H9 (cell line): ENCODE measurements around the gene UQCRHL. TPM values are rescaled to one million over a fixed set of nuclear protein-coding genes. Genes with fewer than 3 reads are reported as not detected.

Source experiments
- DNase-seq: peaks from one replicate; pipeline ENCODE4 v3.0.0-alpha.2; 2017
- H2AFZ ChIP-seq: one replicate; pipeline ENCODE4 v1.6.1; 2013; ENCODE audit warnings: mild to moderate bottlenecking, low read length, control low read depth, moderate library complexity
- H2AK5ac ChIP-seq: 2 replicates; pipeline ENCODE4 v1.6.1; 2013; ENCODE audit warnings: low read length, control low read depth, mixed read lengths; ENCODE audit not compliant: insufficient read length
- H2BK120ac ChIP-seq: one replicate; pipeline ENCODE4 v1.6.1; 2013; ENCODE audit warnings: low read depth, mild to moderate bottlenecking, low read length, control low read depth, inconsistent platforms; ENCODE audit not compliant: poor library complexity, severe bottlenecking
- H2BK12ac ChIP-seq: 2 replicates; pipeline ENCODE4 v1.6.1; 2013; ENCODE audit warnings: low read length, control low read depth, mixed read lengths, low read depth; ENCODE audit not compliant: insufficient read length
- H2BK15ac ChIP-seq: 2 replicates; pipeline ENCODE4 v1.6.1; 2013; ENCODE audit warnings: low read depth, low read length, control low read depth
- H2BK20ac ChIP-seq: one replicate; pipeline ENCODE4 v1.6.1; 2013; ENCODE audit warnings: low read depth, mild to moderate bottlenecking, low read length, control low read depth, inconsistent platforms; ENCODE audit not compliant: poor library complexity, severe bottlenecking
- H2BK5ac ChIP-seq: 2 replicates; pipeline ENCODE4 v1.6.1; 2013; ENCODE audit warnings: low read length, control low read depth, mixed read lengths; ENCODE audit not compliant: insufficient read length
- H3K14ac ChIP-seq: 2 replicates; pipeline ENCODE4 v1.6.1; 2013; ENCODE audit warnings: low read length, control low read depth; ENCODE audit not compliant: insufficient read depth
- H3K18ac ChIP-seq: 2 replicates; pipeline ENCODE4 v1.6.1; 2013; ENCODE audit warnings: low read depth, mild to moderate bottlenecking, mixed read lengths, low read length, control low read depth; ENCODE audit not compliant: insufficient read length
- H3K23ac ChIP-seq: 2 replicates; pipeline ENCODE4 v1.6.1; 2013; ENCODE audit warnings: low read length, control low read depth, mixed read lengths, low read depth; ENCODE audit not compliant: insufficient read length
- H3K23me2 ChIP-seq: 2 replicates; pipeline ENCODE4 v1.6.1; 2013; ENCODE audit warnings: low read depth, mild to moderate bottlenecking, mixed read lengths, low read length, control low read depth; ENCODE audit not compliant: insufficient read length, poor library complexity, severe bottlenecking
- H3K27ac ChIP-seq: 2 replicates; pipeline ENCODE4 v1.5.1; 2013; ENCODE audit warnings: low read length, control low read depth, mixed read lengths, low read depth; ENCODE audit not compliant: insufficient read length
- H3K27me3 ChIP-seq: 2 replicates; pipeline ENCODE4 v1.6.1; 2013; ENCODE audit warnings: low read length, control low read depth, inconsistent platforms; ENCODE audit not compliant: insufficient read depth
- H3K4ac ChIP-seq: 2 replicates; pipeline ENCODE4 v1.6.1; 2013; ENCODE audit warnings: low read depth, mild to moderate bottlenecking, control low read depth, inconsistent platforms, low read length, moderate library complexity
- H3K4me1 ChIP-seq: 2 replicates; pipeline ENCODE4 v1.6.1; 2013; ENCODE audit warnings: low read length, control low read depth, inconsistent platforms; ENCODE audit not compliant: insufficient read depth
- H3K4me2 ChIP-seq: 2 replicates; pipeline ENCODE4 v1.6.1; 2013; ENCODE audit warnings: low read length, control low read depth, mixed read lengths; ENCODE audit not compliant: insufficient read length, insufficient read depth
- H3K56ac ChIP-seq: 2 replicates; pipeline ENCODE4 v1.6.1; 2013; ENCODE audit warnings: low read depth, mild to moderate bottlenecking, mixed read lengths, low read length, control low read depth; ENCODE audit not compliant: insufficient read length
- H3K79me1 ChIP-seq: 2 replicates; pipeline ENCODE4 v1.6.1; 2013; ENCODE audit warnings: low read depth, mild to moderate bottlenecking, moderate library complexity, low read length, control low read depth, inconsistent platforms; ENCODE audit not compliant: insufficient read depth, poor library complexity, severe bottlenecking
- H3K79me2 ChIP-seq: 2 replicates; pipeline ENCODE4 v1.6.1; 2013; ENCODE audit warnings: low read length, control low read depth, inconsistent platforms; ENCODE audit not compliant: insufficient read depth
- H3K9ac ChIP-seq: 2 replicates; pipeline ENCODE4 v1.6.1; 2013; ENCODE audit warnings: low read length, control low read depth, mixed read lengths; ENCODE audit not compliant: insufficient read length; ENCODE audit errors: extremely low read depth
- H3K9me3 ChIP-seq: one replicate; pipeline ENCODE4 v1.6.1; 2013; ENCODE audit warnings: low read depth, low read length, inconsistent platforms; ENCODE audit not compliant: control insufficient read depth
- H3T11ph ChIP-seq: one replicate; pipeline ENCODE4 v1.6.1; 2013; ENCODE audit warnings: mild to moderate bottlenecking, low read length, control low read depth, inconsistent platforms
- H4K20me1 ChIP-seq: one replicate; pipeline ENCODE4 v1.6.1; 2013; ENCODE audit not compliant: control insufficient read depth, insufficient read length, insufficient read depth
- H4K5ac ChIP-seq: 2 replicates; pipeline ENCODE4 v1.6.1; 2013; ENCODE audit warnings: low read depth, mild to moderate bottlenecking, mixed read lengths, low read length, control low read depth; ENCODE audit not compliant: insufficient read length
- H4K8ac ChIP-seq: replicated peaks from 2 replicates; pipeline ENCODE4 v1.6.1; 2013; ENCODE audit warnings: low read length, control low read depth, mixed read lengths, low read depth; ENCODE audit not compliant: insufficient read length
- H4K91ac ChIP-seq: 2 replicates; pipeline ENCODE4 v1.6.1; 2013; ENCODE audit warnings: low read depth, mild to moderate bottlenecking, moderate library complexity, mixed read lengths, low read length, control low read depth; ENCODE audit not compliant: insufficient read length
- H3K27ac Mint-ChIP-seq, 3 experiments: 2 replicates in 2 of 3; 3 replicates in 1 of 3; pipeline ENCODE4 v1.8.0; 2020 to 2021; ENCODE audit warnings: mixed read lengths in 3 of 3, mild to moderate bottlenecking in 1 of 3, moderate library complexity in 1 of 3
- H3K27me3 Mint-ChIP-seq: 2 replicates; pipeline ENCODE4 v1.8.0; 2021; ENCODE audit warnings: low read depth, mild to moderate bottlenecking, moderate library complexity, mixed read lengths
- H3K36me3 Mint-ChIP-seq, 3 experiments: 2 replicates in 2 of 3; 3 replicates in 1 of 3; pipeline ENCODE4 v1.8.0; 2020 to 2021; ENCODE audit warnings: low read depth in 3 of 3, mixed read lengths in 3 of 3; ENCODE audit not compliant: insufficient read depth in 1 of 3
- H3K4me1 Mint-ChIP-seq, 2 experiments: 2 replicates each; pipeline ENCODE4 v1.8.0; 2020; ENCODE audit warnings: mixed read lengths in 2 of 2
- H3K4me3 Mint-ChIP-seq, 2 experiments: 2 replicates in 1 of 2; 3 replicates in 1 of 2; pipeline ENCODE4 v1.8.0; 2020 to 2021; ENCODE audit warnings: mild to moderate bottlenecking in 2 of 2, mixed read lengths in 2 of 2, moderate library complexity in 1 of 2
- H3K9me3 Mint-ChIP-seq, 2 experiments: 2 replicates in 1 of 2; 3 replicates in 1 of 2; pipeline ENCODE4 v1.8.0; 2020; ENCODE audit warnings: mild to moderate bottlenecking in 2 of 2, mixed read lengths in 2 of 2, moderate library complexity in 1 of 2
- CTCF ChIP-seq: fragments of 200-600 bp; sonication (generic); conservative IDR thresholded peaks from 3 replicates; pipeline ENCODE4 v1.8.0; 2021; ENCODE audit warnings: antibody characterized with exemption, mild to moderate bottlenecking
- WGBS: extraction: QIAGEN DNeasy Blood & Tissue Kit; methylation state at CpG from one replicate; pipeline ENCODE4 v1.1.7; 2013; ENCODE audit warnings: missing lambda C conversion rate, low lambda C conversion rate, mixed read lengths; ENCODE audit not compliant: insufficient read length; ENCODE audit errors: extremely low coverage; 5-methylcytosine and 5-hydroxymethylcytosine counted together
- total RNA-seq: library from RNA; stranded (reverse); gene quantifications from 2 replicates; pipeline ENCODE4 v1.2.1, GENCODE V29; 2021

UQCRHL gene
- total RNA-seq, 1 experiment from 2014 or later, result 2.0 TPM

DNA sequence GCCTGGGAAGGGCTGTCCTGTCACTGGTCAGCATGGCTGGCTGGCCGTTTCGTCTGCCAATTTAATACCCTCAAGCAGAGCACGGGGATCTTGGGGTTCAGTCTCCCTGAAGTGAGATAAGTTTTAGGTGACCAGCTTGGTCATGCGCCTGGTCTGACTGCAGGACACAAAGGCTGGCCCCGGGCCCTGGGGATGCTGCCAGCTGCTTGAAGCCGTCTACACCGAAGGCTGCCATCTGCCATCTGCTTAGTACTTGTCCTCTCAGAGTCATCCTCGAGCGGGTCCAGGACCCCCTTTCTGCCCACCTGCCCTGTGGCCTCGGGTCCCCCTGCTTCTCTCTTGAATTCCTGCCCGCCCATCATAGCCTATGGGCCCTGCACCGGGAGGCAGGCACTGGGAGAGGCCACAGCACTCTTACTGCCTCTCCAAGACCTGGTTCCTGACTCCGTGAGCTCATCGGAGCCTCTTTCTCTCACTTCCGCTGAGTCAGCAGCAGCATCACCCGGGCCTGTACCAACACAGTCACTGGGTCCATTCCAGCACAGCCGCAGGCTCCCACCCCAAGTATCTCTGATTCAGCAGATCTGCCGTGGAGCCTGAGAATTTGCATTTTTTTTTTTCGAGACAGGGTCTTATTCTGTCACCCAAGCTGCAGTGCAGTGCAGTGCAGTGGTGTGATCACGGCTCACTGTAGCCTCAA, 41.8 kb downstream of the UQCRHL start:
- H4K8ac ChIP-seq, result no peak overlapping the region
- H3K4me1 ChIP-seq, result peaks cover 2% of the 10 kb centered on the region; the same call in 1 of the 2 replicates
- H3K18ac ChIP-seq, result no peak overlapping the region
- no peak overlapping the region for H3K27ac ChIP-seq
- no peak overlapping the region for H4K91ac ChIP-seq
- H3K4ac ChIP-seq, result no peak overlapping the region
- no peaks in the 10 kb centered on the region for H4K20me1 ChIP-seq
- no peak overlapping the region for H3K4me2 ChIP-seq
- no peak overlapping the region for H3K23ac ChIP-seq
- Mint-ChIP-seq H3K27ac (peak overlapping the region in 2 of 3 experiments; percentile 49 to 53; a peak in 3 of 7 replicates), H3K36me3 (peaks cover 43 to 61% (median 44%) of the 10 kb centered on the region in 3 experiments; a peak in 6 of 7 replicates), H3K4me1 (peaks cover 20 to 22% of the 10 kb centered on the region in 2 experiments), H3K9me3 (no peaks in the 10 kb centered on the region), H3K4me3 (no peak overlapping the region), H3K27me3 (no peaks in the 10 kb centered on the region)
- H3K27me3 ChIP-seq, result no peaks in the 10 kb centered on the region
- no peak overlapping the region for H2BK20ac ChIP-seq
- H2BK5ac ChIP-seq, result no peak overlapping the region
- H3K79me2 ChIP-seq, result peaks cover 14% of the 10 kb centered on the region; the same call in 1 of the 2 replicates
- no peak overlapping the region for H3T11ph ChIP-seq
- no peaks in the 10 kb centered on the region for H3K9me3 ChIP-seq
- no peak overlapping the region for H3K9ac ChIP-seq
- H3K79me1 ChIP-seq, result no peaks in the 10 kb centered on the region
- TF ChIP-seq CTCF, result no peak
- H4K5ac ChIP-seq, result no peak overlapping the region
- H3K56ac ChIP-seq, result no peak overlapping the region
- WGBS, result no CpG with 5 or more reads among the region's 20 CpGs
- DNase-seq, result no peak
- H2BK120ac ChIP-seq, result no peak overlapping the region
- no peaks in the 10 kb centered on the region for H3K23me2 ChIP-seq
- no peak overlapping the region for H2AFZ ChIP-seq
- no peak overlapping the region for H3K14ac ChIP-seq
- no peak overlapping the region for H2AK5ac ChIP-seq
- no peak overlapping the region for H2BK15ac ChIP-seq
- no peak overlapping the region for H2BK12ac ChIP-seq
